HepG2 (cell line): ENCODE data around the gene FIBP. TPM values are rescaled to one million over a fixed set of nuclear protein-coding genes. Genes with fewer than 3 reads are reported as not detected.

Experiments used
- AGO2 ChIP-seq: fragments of 200-400 bp; formaldehyde crosslinking; optimal IDR thresholded peaks from 2 replicates; pipeline ENCODE3; 2017; ENCODE audit warnings: mild to moderate bottlenecking, low read depth, low read length, moderate library complexity
- CREM ChIP-seq, 2 experiments: sonication (generic) in 1 of 2; formaldehyde crosslinking in 1 of 2; IDR thresholded peaks; 2 replicates each; pipeline versions ENCODE4 v1.4.0 to v1.6.1; 2016 to 2020; ENCODE audit warnings: antibody characterized with exemption in 1 of 2, mild to moderate bottlenecking in 1 of 2, missing genetic modification reagents in 1 of 2
- DR1 ChIP-seq: sonication (generic); formaldehyde crosslinking; IDR thresholded peaks from 2 replicates; pipeline ENCODE4 v1.8.0; 2021; ENCODE audit warnings: mild to moderate bottlenecking, missing genetic modification reagents, inconsistent platforms
- EEA1 ChIP-seq: sonication (generic); formaldehyde crosslinking; IDR thresholded peaks from 2 replicates; pipeline ENCODE4 v1.5.1; 2020; ENCODE audit warnings: mild to moderate bottlenecking, missing genetic modification reagents, borderline replicate concordance
- ELF3 ChIP-seq: IDR thresholded peaks from 2 replicates; pipeline ENCODE4 v1.6.1; 2016; ENCODE audit warnings: missing genetic modification reagents, missing compliant biosample characterization
- ETS1 ChIP-seq: sonication (generic); formaldehyde crosslinking; IDR thresholded peaks from 2 replicates; pipeline ENCODE4 v1.4.0; 2020; ENCODE audit warnings: missing genetic modification reagents
- FIP1L1 ChIP-seq: fragments of 200-400 bp; formaldehyde crosslinking; IDR thresholded peaks from 2 replicates; pipeline ENCODE4 v1.6.1; 2018; ENCODE audit warnings: low read depth, mild to moderate bottlenecking, low read length, moderate library complexity, borderline replicate concordance; ENCODE audit not compliant: insufficient read depth
- KDM2A ChIP-seq: sonication (generic); formaldehyde crosslinking; IDR thresholded peaks from 2 replicates; pipeline ENCODE4 v1.4.0; 2020; ENCODE audit warnings: low read depth, missing genetic modification reagents, borderline replicate concordance
- KLF13 ChIP-seq: sonication (generic); formaldehyde crosslinking; IDR thresholded peaks from 2 replicates; pipeline ENCODE4 v1.4.0; 2020; ENCODE audit warnings: mild to moderate bottlenecking, missing genetic modification reagents
- MED1 ChIP-seq: sonication (generic); formaldehyde crosslinking; IDR thresholded peaks from 2 replicates; pipeline ENCODE4 v1.4.0; 2020; ENCODE audit warnings: missing genetic modification reagents
- MYC ChIP-seq: sonication (generic); formaldehyde crosslinking; IDR thresholded peaks from 2 replicates; pipeline ENCODE4 v1.9.0; 2021; ENCODE audit warnings: missing genetic modification reagents, borderline replicate concordance
- PITX1 ChIP-seq: sonication (generic); formaldehyde crosslinking; IDR thresholded peaks from 2 replicates; pipeline ENCODE4 v1.5.1; 2020; ENCODE audit warnings: mild to moderate bottlenecking, missing genetic modification reagents
- PTBP1 ChIP-seq: fragments of 200-400 bp; formaldehyde crosslinking; IDR thresholded peaks from 2 replicates; pipeline ENCODE4 v1.6.1; 2018; ENCODE audit warnings: low read length, low read depth; ENCODE audit not compliant: poor library complexity, severe bottlenecking
- RXRB ChIP-seq: IDR thresholded peaks from 2 replicates; pipeline ENCODE4 v1.6.1; 2016; ENCODE audit warnings: borderline replicate concordance, missing genetic modification reagents, missing compliant biosample characterization
- SKIL ChIP-seq: sonication (generic); formaldehyde crosslinking; IDR thresholded peaks from 2 replicates; pipeline ENCODE4 v1.8.0; 2022; ENCODE audit warnings: missing genetic modification reagents, mild to moderate bottlenecking, moderate library complexity, borderline replicate concordance
- SRSF1 ChIP-seq: fragments of 200-400 bp; formaldehyde crosslinking; optimal IDR thresholded peaks from 2 replicates; pipeline ENCODE3; 2017; ENCODE audit warnings: mild to moderate bottlenecking, low read depth, low read length, moderate library complexity
- YEATS4 ChIP-seq: sonication (generic); formaldehyde crosslinking; IDR thresholded peaks from 2 replicates; pipeline ENCODE4 v1.4.0; 2020; ENCODE audit warnings: missing genetic modification reagents, borderline replicate concordance
- ZBTB7B ChIP-seq: sonication (generic); formaldehyde crosslinking; IDR thresholded peaks from 2 replicates; pipeline ENCODE4 v1.4.0; 2020; ENCODE audit warnings: missing genetic modification reagents
- ZKSCAN1 ChIP-seq: fragments of 150-350 bp; IDR thresholded peaks from 2 replicates; pipeline ENCODE4 v1.6.1; 2014; ENCODE audit warnings: low read length
- ZMYM4 ChIP-seq: sonication (generic); formaldehyde crosslinking; IDR thresholded peaks from 2 replicates; pipeline ENCODE4 v1.8.1; 2023; ENCODE audit warnings: mild to moderate bottlenecking, missing genetic modification reagents
- ZNF333 ChIP-seq: sonication (generic); formaldehyde crosslinking; IDR thresholded peaks from 2 replicates; pipeline ENCODE4 v1.4.0; 2020; ENCODE audit warnings: mild to moderate bottlenecking, missing genetic modification reagents, borderline replicate concordance
- ZNF460 ChIP-seq: sonication (generic); formaldehyde crosslinking; IDR thresholded peaks from 2 replicates; pipeline ENCODE4 v1.5.1; 2020; ENCODE audit warnings: missing genetic modification reagents, mild to moderate bottlenecking, borderline replicate concordance
- ZNF543 ChIP-seq: sonication (generic); formaldehyde crosslinking; IDR thresholded peaks from 2 replicates; pipeline ENCODE4 v1.4.0; 2020; ENCODE audit warnings: mild to moderate bottlenecking, missing genetic modification reagents
- ZNF605 ChIP-seq: sonication (generic); formaldehyde crosslinking; IDR thresholded peaks from 2 replicates; pipeline ENCODE4 v1.8.0; 2022; ENCODE audit warnings: mild to moderate bottlenecking, missing genetic modification reagents
- ZNF616 ChIP-seq: sonication (generic); formaldehyde crosslinking; IDR thresholded peaks from 2 replicates; pipeline ENCODE4 v1.5.0; 2020; ENCODE audit warnings: low read depth, mild to moderate bottlenecking, missing genetic modification reagents
- ZNF883 ChIP-seq: sonication (generic); formaldehyde crosslinking; IDR thresholded peaks from 2 replicates; pipeline ENCODE4 v1.5.1; 2020; ENCODE audit warnings: mild to moderate bottlenecking, missing genetic modification reagents; ENCODE audit errors: not compliant biosample characterization
- polyA plus RNA-seq, 8 experiments: library from polyadenylated mRNA; depleted of rRNA in 3 of 8; stranded (reverse) in 7 of 8; unstranded in 1 of 8; fragments of >200 nt; fragmentation: Illumina TruSeq in 4 of 8; extraction: Trizol in 4 of 8; gene quantifications; 2 replicates each; pipeline versions ENCODE4 v1.2.1 to v1.2.3, GENCODE V29; 2011 to 2016; ENCODE audit warnings: low read depth in 4 of 8, missing spikeins in 1 of 8, mixed read lengths in 1 of 8; ENCODE audit not compliant: insufficient read depth in 1 of 8
- total RNA-seq, 5 experiments: library from RNA; depleted of rRNA; stranded (reverse); fragments of >200 nt; fragmentation: Illumina TruSeq; extraction: Trizol; gene quantifications; 2 replicates each; pipeline ENCODE4 v1.2.3, GENCODE V29; 2016; ENCODE audit warnings: low read depth in 1 of 5

The FIBP gene
- total and polyA plus RNA-seq, 2 of the 13 experiments (the other 11 are each of a cell fraction or from before 2014, with no cell fraction given), result 42.9 to 62.1 TPM

DNA sequence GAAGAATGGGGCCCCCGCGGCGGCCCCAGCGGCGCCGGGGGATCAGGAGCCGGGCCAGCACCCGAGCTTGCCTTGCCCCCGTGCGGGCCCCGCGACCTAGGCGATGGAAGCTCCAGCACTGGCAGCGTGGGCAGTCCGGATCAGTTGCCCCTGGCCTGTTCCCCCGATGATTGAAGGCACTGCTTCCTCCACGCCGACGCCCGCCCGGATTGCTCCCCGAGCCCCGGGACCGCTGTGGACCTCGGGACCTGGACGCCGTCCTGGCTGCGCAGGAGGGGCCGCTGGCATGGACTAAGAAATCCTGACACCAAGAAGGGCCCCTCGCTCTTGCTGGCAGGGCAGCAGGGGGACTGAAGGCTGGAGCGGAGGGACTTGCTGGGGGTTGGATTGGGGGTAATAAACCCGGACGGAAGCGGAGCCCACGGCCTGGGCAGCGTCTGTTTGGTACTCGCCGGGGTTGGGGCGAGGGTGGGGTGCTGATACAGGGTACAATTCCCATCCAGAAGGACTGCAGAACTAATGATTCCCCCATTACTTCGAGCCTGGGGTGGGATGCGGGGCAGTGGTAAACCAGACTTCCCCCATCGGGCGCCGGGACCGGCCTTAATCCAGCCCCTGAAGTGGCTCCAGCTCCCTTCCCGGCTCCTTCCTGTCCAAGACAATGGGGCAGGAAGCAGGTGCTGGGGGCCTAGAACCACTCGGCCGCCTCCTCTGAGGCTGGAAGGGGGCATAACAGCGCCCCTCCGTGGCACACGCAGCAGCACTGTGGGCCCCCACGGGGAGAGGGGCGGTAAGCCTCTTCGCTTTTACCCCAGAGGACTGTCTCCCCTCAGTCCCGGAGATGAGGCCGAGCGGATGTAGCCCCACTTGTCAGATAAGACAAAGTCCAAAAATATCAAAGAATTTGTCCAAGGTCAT is 3.2 kb upstream of the FIBP start (continued):
- TF ChIP-seq FIP1L1 (0 out of 2 replicates have a peak, but pooled peaks have one; percentile 18), PITX1 (peak; percentile 14; the same call in 1 of the 2 replicates), ZNF543 (CRISPR knock-in tag) (0 out of 2 replicates have a peak, but pooled peaks have one; percentile 29), ZNF333 (0 out of 2 replicates have a peak, but pooled peaks have one; percentile 9), ZNF605 (CRISPR knock-in tag) (0 out of 2 replicates have a peak, but pooled peaks have one; percentile 14), KLF13 (peak; percentile 25; the same call in 1 of the 2 replicates), ZNF460 (CRISPR knock-in tag) (no peak), ETS1 (CRISPR knock-in tag) (no peak), KDM2A (CRISPR knock-in tag) (peak; percentile 96), ZNF883 (CRISPR knock-in tag) (peak; percentile 24), AGO2 (peak; percentile 99), ELF3 (no peak; the same call in 1 of the 2 replicates), ZMYM4 (CRISPR knock-in tag) (0 out of 2 replicates have a peak, but pooled peaks have one; percentile 24), RXRB (CRISPR knock-in tag) (peak; percentile 50; the same call in 1 of the 2 replicates), EEA1 (CRISPR knock-in tag) (0 out of 2 replicates have a peak, but pooled peaks have one; percentile 29), MYC (CRISPR knock-in tag) (peak; percentile 66; the same call in 1 of the 2 replicates), DR1 (no peak), PTBP1 (no peak), ZNF616 (CRISPR knock-in tag) (peak; percentile 67; the same call in 1 of the 2 replicates), ZKSCAN1 (no peak), ZBTB7B (CRISPR knock-in tag) (peak; percentile 96), CREM (IDR thresholded peaks at IDR 0.05) (peak; percentile 34; the same call in 1 of the 2 replicates), CREM (CRISPR knock-in tag; IDR thresholded peaks at IDR 0.05) (no peak), YEATS4 (peak; percentile 70; the same call in 1 of the 2 replicates), MED1 (CRISPR knock-in tag) (peak; percentile 73), SKIL (CRISPR knock-in tag) (0 out of 2 replicates have a peak, but pooled peaks have one; percentile 35), SRSF1 (peak; percentile 61)
